C4-2B (cell line): Measurements from ENCODE around the gene HDHD5.

Experiments
- H3K27ac ChIP-seq: fragments of 450-650 bp; 2 replicates; pipeline ENCODE4 v1.5.1; 2017
- ZFX ChIP-seq: fragments of 450-650 bp; IDR thresholded peaks from 2 replicates; pipeline ENCODE4 v1.6.1; 2017
- TF ChIP-seq, protein P1 (sequence below): fragments of 450-650 bp; conservative IDR thresholded peaks from 2 replicates; pipeline ENCODE4 v1.5.1; 2017; ENCODE audit warnings: mild to moderate bottlenecking

Gene HDHD5

DNA sequence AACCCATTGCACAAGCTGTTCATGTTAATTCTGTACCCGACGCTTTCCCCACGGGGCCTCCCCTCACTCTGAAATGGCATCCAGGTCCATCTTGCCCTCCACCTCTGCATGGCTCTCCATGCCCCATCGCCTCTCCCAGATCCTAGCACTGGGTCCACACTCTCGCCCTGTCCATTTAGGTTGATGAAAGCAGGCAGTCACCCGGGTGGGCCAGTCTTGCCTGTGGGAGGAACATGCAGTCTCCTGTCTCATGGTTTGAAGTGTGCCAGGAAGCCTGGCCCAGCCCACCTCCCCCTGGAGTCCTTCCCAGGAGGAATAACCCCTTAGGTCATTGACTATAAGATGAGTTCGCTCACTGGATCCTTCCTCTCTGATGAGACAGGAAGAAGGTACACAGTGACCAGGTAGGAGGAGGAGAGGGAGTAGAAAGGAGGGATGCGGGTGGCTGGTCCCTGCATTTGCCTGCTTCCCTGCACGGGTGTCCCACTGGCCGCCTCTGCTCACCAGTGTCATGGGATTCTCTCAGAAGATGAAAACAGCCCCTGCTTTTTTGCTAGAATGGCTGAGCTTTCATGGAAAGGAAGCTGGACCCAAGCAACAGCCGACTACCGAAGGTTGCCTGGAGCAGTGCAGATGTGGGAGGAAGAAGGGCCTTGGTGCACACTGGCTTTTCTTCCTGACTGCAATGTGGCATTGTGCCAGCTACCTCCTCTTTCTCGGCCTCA is 44.7 kb downstream of the HDHD5 start:
- TF ChIP-seq ZFX = no peak
- TF ChIP-seq, protein P1, sequence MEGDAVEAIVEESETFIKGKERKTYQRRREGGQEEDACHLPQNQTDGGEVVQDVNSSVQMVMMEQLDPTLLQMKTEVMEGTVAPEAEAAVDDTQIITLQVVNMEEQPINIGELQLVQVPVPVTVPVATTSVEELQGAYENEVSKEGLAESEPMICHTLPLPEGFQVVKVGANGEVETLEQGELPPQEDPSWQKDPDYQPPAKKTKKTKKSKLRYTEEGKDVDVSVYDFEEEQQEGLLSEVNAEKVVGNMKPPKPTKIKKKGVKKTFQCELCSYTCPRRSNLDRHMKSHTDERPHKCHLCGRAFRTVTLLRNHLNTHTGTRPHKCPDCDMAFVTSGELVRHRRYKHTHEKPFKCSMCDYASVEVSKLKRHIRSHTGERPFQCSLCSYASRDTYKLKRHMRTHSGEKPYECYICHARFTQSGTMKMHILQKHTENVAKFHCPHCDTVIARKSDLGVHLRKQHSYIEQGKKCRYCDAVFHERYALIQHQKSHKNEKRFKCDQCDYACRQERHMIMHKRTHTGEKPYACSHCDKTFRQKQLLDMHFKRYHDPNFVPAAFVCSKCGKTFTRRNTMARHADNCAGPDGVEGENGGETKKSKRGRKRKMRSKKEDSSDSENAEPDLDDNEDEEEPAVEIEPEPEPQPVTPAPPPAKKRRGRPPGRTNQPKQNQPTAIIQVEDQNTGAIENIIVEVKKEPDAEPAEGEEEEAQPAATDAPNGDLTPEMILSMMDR = no peak
- no peak overlapping the region for H3K27ac ChIP-seq

DNA sequence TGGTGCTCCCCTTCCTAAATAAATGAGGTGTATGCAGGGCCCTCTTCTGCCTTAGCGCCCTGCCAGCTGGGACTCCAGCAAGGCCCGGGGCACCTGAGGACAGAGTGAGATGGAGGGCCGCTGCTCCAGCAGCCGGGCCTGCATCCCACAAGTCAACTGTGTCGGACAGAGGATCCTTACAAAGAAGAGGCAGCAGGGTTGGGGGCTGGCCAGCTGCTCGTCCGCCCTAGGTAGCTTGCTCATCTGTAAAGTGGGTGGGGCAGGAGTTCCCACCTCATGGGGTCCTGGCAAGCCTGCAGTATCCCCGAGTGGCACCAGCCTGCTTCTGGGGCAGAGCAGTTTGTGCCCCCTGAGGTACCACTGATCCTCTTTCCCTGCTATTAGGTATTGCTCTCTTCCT is 45.5 kb downstream of the HDHD5 start:
- no peak for TF ChIP-seq ZFX
- TF ChIP-seq, protein P1 = no peak
- no peak overlapping the region for H3K27ac ChIP-seq

DNA sequence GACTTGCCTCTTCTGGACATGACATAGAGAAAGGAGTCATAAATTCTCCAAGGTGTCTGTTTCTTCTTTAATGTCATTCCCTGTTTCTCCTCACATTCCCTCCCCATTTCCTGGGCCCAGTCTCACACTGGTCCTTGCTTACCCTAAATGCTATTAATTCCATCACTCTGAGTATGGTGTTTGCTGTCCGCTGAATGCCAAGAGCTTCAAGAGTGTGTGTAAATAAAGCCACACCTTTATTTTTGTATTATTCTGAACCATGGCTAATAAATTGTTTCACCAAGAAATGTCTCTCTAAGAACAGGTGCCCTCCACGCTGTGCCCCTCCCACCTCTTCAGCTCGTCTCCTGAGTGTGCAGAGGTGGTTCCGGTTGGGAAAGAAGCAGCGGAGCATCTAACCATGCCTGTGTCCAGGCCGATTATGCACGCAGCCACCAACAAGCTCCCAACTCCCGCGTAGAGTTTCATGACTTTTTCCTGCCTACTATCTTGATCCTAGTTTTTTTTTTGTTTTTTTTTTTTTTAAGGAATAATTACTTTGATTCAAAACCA is 46.5 kb downstream of the HDHD5 start:
- no peak overlapping the region for H3K27ac ChIP-seq
- no peak for TF ChIP-seq ZFX
- TF ChIP-seq, protein P1 = no peak

DNA sequence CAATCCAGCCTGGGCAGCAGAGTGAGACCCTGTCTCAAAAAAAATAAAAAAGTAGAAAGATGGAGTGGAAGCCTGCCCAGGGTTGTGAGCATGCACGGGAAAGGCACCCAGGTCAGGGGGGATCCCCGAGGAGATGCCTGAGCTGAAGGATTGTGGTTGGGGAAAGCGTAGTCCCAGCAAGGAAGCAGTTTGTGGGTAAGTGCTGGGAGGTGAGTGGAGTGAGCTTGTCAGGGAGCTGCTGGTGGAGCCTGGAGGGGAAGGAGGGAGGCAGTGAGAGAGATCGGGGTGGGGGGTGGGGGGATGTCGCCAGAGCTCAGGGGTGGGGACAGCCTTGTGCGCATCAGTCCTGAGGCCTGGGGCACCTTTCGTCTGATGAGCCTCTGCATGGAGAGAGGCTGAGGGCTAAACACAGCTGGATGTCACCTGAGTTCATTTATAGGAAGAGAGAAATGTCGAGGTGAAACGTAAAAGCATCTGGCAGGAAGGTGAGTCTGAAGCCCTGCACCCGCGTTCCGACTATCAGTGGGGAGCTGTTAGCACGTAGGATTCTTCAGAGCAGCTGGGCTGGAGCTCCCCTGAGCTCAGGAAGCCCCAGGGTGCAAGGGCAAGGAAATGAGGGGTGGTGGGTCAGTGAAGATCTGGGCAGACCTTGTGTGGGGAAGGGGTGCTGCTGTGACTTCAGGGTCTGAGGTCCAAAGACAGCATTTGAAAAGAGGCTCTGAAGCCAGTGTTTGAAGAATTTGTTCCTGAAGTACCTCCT is 48.1 kb downstream of the HDHD5 start:
- TF ChIP-seq ZFX = no peak
- TF ChIP-seq, protein P1 = no peak
- H3K27ac ChIP-seq = no peak overlapping the region

DNA sequence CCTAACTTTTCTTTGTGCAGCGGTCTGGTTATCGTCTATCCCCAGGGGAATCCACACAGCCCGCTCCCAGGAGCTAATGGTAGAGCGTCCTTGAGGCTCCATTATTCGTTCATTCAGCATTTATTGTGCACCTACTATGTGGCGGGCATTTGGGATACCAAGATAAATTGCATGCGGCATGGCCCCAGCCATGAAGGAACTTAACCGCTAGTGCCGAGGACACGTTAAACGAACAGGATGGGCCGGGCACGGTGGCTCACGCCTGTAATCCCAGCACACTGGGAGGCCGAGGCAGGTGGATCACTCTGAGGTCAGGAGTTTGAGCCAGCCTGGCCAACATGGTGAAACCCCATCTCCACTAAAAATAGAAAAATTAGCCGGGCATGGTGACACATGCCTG is 49.1 kb downstream of the HDHD5 start:
- H3K27ac ChIP-seq = no peak overlapping the region
- TF ChIP-seq ZFX = no peak
- TF ChIP-seq, protein P1 = no peak

DNA sequence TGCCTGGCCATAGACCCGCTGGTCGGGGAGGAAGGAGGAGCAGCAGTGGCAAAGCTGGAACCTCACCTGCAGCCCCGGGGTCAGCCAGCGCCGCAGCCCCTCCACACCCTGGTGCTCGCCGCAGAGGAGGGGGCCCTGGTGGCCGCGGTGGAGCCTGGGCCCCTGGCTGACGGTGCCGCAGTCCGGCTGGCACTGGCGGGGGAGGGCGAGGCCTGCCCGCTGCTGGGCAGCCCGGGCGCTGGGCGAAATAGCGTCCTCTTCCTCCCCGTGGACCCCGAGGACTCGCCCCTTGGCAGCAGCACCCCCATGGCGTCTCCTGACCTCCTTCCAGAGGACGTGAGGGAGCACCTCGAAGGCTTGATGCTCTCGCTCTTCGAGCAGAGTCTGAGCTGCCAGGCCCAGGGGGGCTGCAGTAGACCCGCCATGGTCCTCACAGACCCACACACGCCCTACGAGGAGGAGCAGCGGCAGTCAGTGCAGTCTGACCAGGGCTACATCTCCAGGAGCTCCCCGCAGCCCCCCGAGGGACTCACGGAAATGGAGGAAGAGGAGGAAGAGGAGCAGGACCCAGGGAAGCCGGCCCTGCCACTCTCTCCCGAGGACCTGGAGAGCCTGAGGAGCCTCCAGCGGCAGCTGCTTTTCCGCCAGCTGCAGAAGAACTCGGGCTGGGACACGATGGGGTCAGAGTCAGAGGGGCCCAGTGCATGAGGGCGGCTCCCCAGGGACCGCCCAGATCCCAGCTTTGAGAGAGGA is 49.8 kb downstream of the HDHD5 start:
- TF ChIP-seq, protein P1 = no peak
- no peak for TF ChIP-seq ZFX
- no peak overlapping the region for H3K27ac ChIP-seq
